ENCODE results near the gene TMEM245. TPM values are rescaled to one million over a fixed set of nuclear protein-coding genes. Genes with fewer than 3 reads are reported as not detected.

TMEM245 gene
- total RNA-seq, 1 experiment from 2014 or later = 34.8 TPM

DNA sequence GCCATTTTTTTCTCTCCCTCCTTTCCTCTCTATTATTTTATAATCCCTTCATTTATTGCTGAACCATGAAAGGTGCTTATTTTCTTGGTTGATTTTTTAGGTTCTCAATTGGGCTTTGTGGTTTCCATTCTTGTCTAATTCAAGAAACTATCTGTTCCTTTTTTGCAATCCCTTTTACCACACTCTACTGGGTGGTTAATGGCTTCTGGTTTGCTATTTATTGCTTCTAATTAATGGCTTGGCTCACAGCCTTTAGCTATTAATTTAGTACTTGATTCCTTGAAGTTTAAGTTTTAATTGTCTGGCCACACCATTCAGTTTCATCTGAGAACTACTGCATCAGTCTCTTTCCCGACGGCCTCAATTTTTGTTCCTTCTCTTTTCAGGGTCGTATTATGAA is 41.7 kb upstream of the TMEM245 start:
- H4K20me1 ChIP-seq (ENCODE audit: insufficient read depth) = no peaks in the 10 kb centered on the region
- ATAC-seq = no peak
- ChIA-PET POLR2A (no interaction called here), RAD21 (ENCODE audit: low non-redundant PET in 1 of 2, low total read pairs in 2 of 2, uncharacterized antibody in 2 of 2, unreplicated experiment in 2 of 2) (no interaction called here), CTCF (interaction anchor here (1.7 kb wide), 1 partner anchor 22 kb away, joined by 6 read pairs; no protein-coding TSS in a partner anchor)
- H3K36me3 ChIP-seq (ENCODE audit: control insufficient read depth in 1 of 2, insufficient read depth in 2 of 2, low read length in 2 of 2) = no peaks in the 10 kb centered on the region
- H3K27ac ChIP-seq (ENCODE audit: low read depth, low read length) = no peak overlapping the region
- H3K79me2 ChIP-seq (ENCODE audit: insufficient read depth, low read length) = no peaks in the 10 kb centered on the region
- intact Hi-C loops (cut with micrococcal nuclease) = no loop called here
- no peak overlapping the region for H2AFZ ChIP-seq (ENCODE audit: low read depth, low read length, poor library complexity, severe bottlenecking)
- no peak overlapping the region for H3K4me2 ChIP-seq (ENCODE audit: low read length)
- no peak overlapping the region for H3K4me3 ChIP-seq (replicated peaks in 1 of 2; ENCODE audit: low read depth in 1 of 2, low read length in 2 of 2)
- H3K9ac ChIP-seq (ENCODE audit: low read length) = no peak overlapping the region
- TF ChIP-seq EZH2 (IDR thresholded peaks at IDR 0.05) = no peak
- no peak for TF ChIP-seq POLR2A (IDR thresholded peaks at IDR 0.05; ENCODE audit: borderline replicate concordance, extremely low read depth, insufficient read depth, insufficient read length)
- TF ChIP-seq, protein P1, sequence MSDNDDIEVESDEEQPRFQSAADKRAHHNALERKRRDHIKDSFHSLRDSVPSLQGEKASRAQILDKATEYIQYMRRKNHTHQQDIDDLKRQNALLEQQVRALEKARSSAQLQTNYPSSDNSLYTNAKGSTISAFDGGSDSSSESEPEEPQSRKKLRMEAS (IDR thresholded peaks at IDR 0.05) = no peak
- TF ChIP-seq, protein P2, sequence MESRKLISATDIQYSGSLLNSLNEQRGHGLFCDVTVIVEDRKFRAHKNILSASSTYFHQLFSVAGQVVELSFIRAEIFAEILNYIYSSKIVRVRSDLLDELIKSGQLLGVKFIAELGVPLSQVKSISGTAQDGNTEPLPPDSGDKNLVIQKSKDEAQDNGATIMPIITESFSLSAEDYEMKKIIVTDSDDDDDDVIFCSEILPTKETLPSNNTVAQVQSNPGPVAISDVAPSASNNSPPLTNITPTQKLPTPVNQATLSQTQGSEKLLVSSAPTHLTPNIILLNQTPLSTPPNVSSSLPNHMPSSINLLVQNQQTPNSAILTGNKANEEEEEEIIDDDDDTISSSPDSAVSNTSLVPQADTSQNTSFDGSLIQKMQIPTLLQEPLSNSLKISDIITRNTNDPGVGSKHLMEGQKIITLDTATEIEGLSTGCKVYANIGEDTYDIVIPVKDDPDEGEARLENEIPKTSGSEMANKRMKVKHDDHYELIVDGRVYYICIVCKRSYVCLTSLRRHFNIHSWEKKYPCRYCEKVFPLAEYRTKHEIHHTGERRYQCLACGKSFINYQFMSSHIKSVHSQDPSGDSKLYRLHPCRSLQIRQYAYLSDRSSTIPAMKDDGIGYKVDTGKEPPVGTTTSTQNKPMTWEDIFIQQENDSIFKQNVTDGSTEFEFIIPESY (IDR thresholded peaks at IDR 0.05; ENCODE audit: extremely low read depth, insufficient replicate concordance, low read length) = no peak
- TF ChIP-seq, protein P3, sequence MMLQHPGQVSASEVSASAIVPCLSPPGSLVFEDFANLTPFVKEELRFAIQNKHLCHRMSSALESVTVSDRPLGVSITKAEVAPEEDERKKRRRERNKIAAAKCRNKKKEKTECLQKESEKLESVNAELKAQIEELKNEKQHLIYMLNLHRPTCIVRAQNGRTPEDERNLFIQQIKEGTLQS (IDR thresholded peaks at IDR 0.05) = no peak
- no peak for TF ChIP-seq RAD21 (IDR thresholded peaks at IDR 0.05; ENCODE audit: low read depth)
- TF ChIP-seq, protein P4, sequence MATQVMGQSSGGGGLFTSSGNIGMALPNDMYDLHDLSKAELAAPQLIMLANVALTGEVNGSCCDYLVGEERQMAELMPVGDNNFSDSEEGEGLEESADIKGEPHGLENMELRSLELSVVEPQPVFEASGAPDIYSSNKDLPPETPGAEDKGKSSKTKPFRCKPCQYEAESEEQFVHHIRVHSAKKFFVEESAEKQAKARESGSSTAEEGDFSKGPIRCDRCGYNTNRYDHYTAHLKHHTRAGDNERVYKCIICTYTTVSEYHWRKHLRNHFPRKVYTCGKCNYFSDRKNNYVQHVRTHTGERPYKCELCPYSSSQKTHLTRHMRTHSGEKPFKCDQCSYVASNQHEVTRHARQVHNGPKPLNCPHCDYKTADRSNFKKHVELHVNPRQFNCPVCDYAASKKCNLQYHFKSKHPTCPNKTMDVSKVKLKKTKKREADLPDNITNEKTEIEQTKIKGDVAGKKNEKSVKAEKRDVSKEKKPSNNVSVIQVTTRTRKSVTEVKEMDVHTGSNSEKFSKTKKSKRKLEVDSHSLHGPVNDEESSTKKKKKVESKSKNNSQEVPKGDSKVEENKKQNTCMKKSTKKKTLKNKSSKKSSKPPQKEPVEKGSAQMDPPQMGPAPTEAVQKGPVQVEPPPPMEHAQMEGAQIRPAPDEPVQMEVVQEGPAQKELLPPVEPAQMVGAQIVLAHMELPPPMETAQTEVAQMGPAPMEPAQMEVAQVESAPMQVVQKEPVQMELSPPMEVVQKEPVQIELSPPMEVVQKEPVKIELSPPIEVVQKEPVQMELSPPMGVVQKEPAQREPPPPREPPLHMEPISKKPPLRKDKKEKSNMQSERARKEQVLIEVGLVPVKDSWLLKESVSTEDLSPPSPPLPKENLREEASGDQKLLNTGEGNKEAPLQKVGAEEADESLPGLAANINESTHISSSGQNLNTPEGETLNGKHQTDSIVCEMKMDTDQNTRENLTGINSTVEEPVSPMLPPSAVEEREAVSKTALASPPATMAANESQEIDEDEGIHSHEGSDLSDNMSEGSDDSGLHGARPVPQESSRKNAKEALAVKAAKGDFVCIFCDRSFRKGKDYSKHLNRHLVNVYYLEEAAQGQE (IDR thresholded peaks at IDR 0.05; ENCODE audit: low read depth) = no peak
- no peak for TF ChIP-seq YY1 (IDR thresholded peaks at IDR 0.05; ENCODE audit: extremely low read depth, insufficient replicate concordance, low read depth, low read length)
- TF ChIP-seq CBX3 (IDR thresholded peaks at IDR 0.05; ENCODE audit: low read depth) = no peak
- no peak for TF ChIP-seq SIN3A (IDR thresholded peaks at IDR 0.05; ENCODE audit: low read depth)
- TF ChIP-seq JUND (IDR thresholded peaks at IDR 0.05) = no peak
- no peak for TF ChIP-seq SP1 (IDR thresholded peaks at IDR 0.05; ENCODE audit: low read depth)
- no peak for TF ChIP-seq ZNF274 (IDR thresholded peaks at IDR 0.05; ENCODE audit: low read depth, low read length)
- TF ChIP-seq, protein P5, sequence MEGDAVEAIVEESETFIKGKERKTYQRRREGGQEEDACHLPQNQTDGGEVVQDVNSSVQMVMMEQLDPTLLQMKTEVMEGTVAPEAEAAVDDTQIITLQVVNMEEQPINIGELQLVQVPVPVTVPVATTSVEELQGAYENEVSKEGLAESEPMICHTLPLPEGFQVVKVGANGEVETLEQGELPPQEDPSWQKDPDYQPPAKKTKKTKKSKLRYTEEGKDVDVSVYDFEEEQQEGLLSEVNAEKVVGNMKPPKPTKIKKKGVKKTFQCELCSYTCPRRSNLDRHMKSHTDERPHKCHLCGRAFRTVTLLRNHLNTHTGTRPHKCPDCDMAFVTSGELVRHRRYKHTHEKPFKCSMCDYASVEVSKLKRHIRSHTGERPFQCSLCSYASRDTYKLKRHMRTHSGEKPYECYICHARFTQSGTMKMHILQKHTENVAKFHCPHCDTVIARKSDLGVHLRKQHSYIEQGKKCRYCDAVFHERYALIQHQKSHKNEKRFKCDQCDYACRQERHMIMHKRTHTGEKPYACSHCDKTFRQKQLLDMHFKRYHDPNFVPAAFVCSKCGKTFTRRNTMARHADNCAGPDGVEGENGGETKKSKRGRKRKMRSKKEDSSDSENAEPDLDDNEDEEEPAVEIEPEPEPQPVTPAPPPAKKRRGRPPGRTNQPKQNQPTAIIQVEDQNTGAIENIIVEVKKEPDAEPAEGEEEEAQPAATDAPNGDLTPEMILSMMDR (IDR thresholded peaks at IDR 0.05 in 2 of 3, conservative IDR thresholded peaks at IDR 0.05 in 1 of 3; ENCODE audit: borderline replicate concordance in 1 of 3, insufficient read depth in 1 of 3, low read depth in 2 of 3, low read length in 2 of 3) = no peak
- TF ChIP-seq TCF7L2 (IDR thresholded peaks at IDR 0.05; ENCODE audit: borderline replicate concordance, extremely low read depth, insufficient read depth, insufficient read length) = no peak
- no peak for TF ChIP-seq EZH2phosphoT487 (IDR thresholded peaks at IDR 0.05; ENCODE audit: borderline replicate concordance)
- no peak for TF ChIP-seq EGR1 (IDR thresholded peaks at IDR 0.05; ENCODE audit: low read depth)
- TF ChIP-seq FOSL1 (IDR thresholded peaks at IDR 0.05; ENCODE audit: low read depth) = no peak
- no peak for TF ChIP-seq POLR2AphosphoS5 (IDR thresholded peaks at IDR 0.05; ENCODE audit: low read depth, low read length)
- TF ChIP-seq CEBPB (IDR thresholded peaks at IDR 0.05; ENCODE audit: low read depth) = no peak
- no TSS peak for BruUV-seq (replicated peaks)
- H3K9me3 ChIP-seq (ENCODE audit: control insufficient read depth in 1 of 2, insufficient read depth in 1 of 2, low read depth in 1 of 2, low read length in 2 of 2) = peaks cover 0 to 4% of the 10 kb centered on the region in 2 experiments; a peak in 1 of 4 replicates
- H3K4me1 ChIP-seq (ENCODE audit: control insufficient read depth in 1 of 2, insufficient read depth in 2 of 2, low read length in 2 of 2) = no peaks in the 10 kb centered on the region
- DNase-seq (ENCODE audit: low read depth, low spot score) = no peak
- H3K9me2 ChIP-seq (ENCODE audit: insufficient read depth) = no peaks in the 10 kb centered on the region
- 0 out of 2 replicates have a peak, but pooled peaks cover 3% of the 10 kb centered on the region for H3K27me3 ChIP-seq (ENCODE audit: insufficient read depth, low read length)
